Right hindlimb (tissue), 1 donor: Measurements from ENCODE around the gene IDS.

ENCODE experiments used
- DNase-seq: peaks from one replicate; pipeline ENCODE4 v3.0.0-alpha.2; 2018

The IDS gene

DNA sequence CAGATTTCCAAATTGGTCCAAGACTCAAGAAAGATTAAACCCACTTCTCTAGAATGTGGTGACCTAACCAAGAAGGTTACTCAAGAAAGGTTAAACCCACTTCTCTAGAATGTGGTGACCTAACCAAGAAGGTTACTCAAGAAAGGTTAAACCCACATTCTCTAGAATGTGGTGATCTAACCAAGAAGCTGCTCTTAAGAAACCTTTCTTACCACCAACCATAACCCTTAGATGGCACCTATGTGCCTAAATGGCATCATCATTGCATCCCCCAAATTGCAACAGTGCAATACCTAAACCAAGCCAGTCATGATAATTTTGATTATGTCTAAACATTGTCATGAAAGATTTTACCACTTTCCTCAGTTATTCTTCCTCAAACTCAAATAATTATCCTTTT lies 49.2 kb downstream of the IDS start:
- no peak for DNase-seq

DNA sequence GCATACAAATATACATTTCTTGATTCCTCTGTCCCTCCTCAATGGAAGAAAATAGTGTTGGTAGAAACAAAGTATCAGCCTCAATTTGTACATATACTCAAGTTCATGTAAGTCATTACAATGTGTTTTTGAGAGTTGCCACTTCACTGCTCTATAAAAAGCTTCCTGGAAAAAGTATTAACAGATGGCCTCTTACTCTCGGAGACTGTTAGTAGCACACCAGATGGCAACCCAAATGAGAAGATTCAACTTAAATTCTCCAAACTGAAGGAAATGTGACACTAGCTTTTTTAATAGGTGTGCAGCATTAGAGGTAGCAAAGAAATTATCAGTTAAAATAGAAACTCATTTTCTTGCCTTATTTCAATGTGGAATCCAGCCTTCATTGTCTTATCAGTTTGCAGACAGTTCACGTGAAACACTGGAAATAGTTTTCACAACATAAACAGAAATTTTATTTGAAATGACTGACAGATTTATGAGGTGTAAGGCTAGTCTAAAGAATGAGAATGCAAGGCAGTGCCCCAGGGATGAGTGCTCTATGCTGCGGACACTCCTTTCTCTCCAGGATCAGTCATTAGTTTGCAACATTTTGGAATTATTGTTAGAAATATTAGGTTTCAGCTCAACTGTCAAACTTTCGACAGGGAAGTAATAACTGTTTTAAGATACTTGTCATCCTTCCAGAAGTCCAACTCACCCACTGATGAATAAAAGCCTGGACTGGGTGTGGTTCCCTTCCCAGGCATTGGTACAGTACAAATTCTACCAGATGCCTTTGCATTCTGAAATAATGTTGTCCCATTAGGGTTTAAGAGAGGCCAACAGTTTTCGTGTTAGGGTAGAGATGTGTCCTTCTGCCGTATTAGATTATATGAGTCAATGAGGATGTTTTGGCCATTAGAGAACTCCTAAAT lies 50.9 kb downstream of the IDS start:
- no peak for DNase-seq

DNA sequence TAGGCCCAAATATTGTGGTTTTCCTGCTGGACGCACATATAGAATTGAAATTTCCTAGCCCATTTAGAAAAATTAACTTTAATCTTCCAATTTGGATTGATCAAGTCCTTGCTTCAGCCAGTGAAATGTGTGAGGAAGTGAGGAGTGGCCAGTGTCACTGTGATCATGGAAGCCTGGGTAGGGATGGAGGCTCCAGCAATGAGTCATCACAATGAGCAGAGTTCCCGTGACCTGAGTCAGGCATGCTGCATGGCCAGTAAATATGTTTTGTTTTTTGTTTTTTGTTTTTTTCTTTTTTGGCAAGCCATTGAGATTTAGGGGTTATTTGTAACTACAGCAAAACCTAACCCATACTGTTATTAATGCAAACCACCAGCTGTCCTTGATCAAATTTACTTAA lies 52.1 kb downstream of the IDS start:
- DNase-seq, result no peak

DNA sequence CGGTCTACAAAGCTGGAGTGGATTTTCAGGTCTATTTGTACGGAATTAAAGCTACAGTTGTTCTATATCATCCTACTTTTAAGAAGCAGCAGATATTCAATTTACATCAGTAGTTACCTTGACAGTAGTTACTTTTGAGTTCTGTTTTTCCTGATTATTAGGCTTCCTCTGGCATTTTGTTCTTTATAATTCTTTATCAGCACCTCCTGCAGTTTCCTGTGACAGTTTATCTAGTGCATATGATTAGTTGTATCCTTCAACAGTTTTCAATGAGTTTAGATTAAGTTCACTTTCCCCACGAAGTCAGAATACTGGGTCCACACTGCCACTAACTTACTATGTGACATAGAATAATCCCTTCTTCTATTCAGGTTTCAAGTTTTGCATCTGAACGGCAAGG lies 71.7 kb downstream of the IDS start:
- no peak for DNase-seq

DNA sequence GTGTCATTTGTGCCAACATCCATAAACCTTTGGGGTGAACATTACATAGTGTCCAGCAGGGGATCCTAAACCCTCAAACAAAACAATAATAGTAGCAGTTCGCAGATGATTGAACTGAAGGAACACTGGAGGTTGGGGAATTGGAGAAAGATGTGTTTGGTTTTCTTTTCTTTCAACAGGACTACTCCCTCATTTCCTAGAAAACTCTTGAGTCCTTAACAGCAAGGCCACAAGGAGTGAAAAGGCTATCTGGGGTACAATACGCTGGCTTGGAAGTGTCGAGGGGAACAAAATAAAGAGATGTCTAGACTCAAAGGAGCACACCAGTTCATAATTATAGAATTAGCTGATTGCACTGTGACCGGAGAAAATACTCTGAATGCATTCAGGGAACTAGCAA lies 72.1 kb downstream of the IDS start:
- no peak for DNase-seq
